SH-SY5Y (cell line): ENCODE data around the gene RCOR3.

Source experiments
- GATA2 ChIP-seq: IDR thresholded peaks from 2 replicates; pipeline ENCODE4 v1.6.1; 2011; ENCODE audit warnings: mild to moderate bottlenecking, low read depth, low read length
- GATA3 ChIP-seq: IDR thresholded peaks from 2 replicates; pipeline ENCODE4 v1.6.1; 2011; ENCODE audit warnings: low read depth, mild to moderate bottlenecking, low read length, moderate library complexity

RCOR3 gene

DNA sequence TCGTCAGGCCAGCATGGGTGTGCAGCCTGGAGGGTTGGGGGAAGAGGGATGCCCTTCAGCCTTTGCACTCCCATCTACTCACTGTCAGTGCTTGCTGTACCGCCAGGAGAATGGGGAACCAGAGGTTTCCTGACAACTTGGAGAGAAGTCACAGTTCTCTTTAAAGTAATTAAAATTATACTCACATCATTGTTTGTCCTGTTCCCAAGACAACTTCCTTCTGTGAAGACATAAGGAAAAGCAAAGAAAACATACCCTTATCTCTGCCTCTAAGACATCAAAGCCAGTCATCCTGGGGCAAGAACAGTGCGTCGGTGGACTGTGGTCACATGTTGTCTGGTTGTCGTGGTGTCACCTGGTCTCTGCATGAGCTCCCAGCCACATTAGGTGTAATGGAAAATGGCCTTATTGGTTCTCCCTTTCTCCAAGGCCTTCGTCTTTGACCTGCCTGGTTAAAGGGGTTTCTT lies 85.0 kb downstream of the RCOR3 start:
- TF ChIP-seq GATA2 (no peak), GATA3 (no peak)

DNA sequence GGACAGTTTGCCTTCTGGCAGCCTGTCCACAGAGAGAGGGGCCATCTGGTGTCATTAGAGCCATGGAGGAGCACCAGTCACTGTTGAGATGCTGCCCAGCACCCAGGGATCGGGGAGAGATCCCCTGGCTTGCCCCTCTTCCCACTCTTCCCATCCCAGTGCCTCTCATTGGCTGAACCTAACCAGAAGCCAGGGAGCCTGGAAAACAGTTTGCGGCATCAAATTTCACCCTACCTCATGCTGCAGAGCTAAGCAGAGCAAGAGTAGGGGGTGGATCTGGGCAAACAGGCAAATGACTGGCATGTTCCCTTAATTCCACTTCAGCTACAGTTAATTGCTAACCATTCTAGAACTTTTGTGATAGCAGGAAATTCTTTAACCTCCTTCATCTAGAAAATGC lies 86.6 kb downstream of the RCOR3 start:
- no peak for TF ChIP-seq GATA2
- no peak for TF ChIP-seq GATA3

DNA sequence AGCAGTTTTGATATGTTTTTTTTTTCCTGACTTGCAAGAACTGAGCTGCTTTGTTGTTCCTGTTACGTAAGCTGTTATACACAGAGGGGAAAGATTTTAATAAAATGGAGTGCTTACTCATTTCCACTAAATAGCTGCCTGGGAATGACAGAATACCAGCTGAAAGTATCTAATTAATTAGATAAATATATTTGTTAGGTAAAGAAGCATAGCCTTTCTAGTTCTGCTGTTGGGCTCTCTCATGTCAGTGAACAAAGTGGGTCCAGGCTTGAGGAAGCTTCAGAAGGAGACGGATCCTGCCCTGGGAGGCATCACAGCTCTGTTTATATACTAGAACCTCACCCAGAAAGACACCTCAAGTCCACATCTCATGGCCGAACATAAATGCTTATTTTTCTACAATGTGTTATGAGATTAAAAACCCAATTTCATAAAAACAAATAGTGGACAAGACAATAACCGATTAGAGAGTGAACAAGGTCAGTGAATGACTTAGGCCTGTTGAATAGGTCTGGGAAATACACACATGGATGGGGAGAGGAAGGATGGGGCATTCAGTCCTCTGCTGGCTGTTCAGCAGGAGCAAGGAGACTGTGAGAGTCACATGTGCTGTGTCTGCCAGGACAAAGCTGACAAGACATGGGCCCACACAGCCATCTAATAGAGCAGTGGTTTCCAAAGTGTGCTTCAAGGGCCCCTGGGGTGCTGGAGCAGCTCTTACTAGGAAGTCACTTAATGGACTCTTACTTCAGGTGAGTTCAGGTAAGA lies 88.1 kb downstream of the RCOR3 start:
- TF ChIP-seq GATA2 (no peak), GATA3 (no peak)

- TF ChIP-seq GATA3, result no peak
- TF ChIP-seq GATA2, result no peak
These were observed 89.4 kb downstream of the RCOR3 start for GRCh38 chr1:211348547-211348946.

GRCh38 chr1:211349741-211350140 lies 90.6 kb downstream of the RCOR3 start:
- TF ChIP-seq GATA2 (no peak), GATA3 (no peak)

DNA sequence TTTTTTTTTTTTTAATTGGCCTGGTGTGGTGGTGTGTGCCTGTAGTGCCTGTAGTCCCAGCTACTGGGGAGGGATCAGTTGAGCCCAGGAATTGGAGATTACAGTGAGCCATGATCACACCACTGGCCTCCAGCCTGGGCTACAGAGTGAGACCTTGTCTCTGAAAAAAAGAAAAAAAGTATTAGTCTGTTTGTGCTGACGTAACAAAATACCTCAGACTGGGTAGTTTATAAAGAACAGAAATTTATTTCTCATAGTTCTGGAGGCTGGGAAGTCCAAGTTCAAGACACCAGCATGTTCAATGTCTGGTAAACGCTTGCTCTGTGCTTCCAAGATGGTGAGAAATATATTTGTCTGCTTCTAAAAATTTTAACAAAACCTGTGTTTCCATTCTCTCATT lies 93.3 kb downstream of the RCOR3 start:
- TF ChIP-seq GATA2 (no peak), GATA3 (no peak)

GRCh38 chr1:211352985-211353515 lies 93.9 kb downstream of the RCOR3 start:
- no peak for TF ChIP-seq GATA2
- no peak for TF ChIP-seq GATA3

DNA sequence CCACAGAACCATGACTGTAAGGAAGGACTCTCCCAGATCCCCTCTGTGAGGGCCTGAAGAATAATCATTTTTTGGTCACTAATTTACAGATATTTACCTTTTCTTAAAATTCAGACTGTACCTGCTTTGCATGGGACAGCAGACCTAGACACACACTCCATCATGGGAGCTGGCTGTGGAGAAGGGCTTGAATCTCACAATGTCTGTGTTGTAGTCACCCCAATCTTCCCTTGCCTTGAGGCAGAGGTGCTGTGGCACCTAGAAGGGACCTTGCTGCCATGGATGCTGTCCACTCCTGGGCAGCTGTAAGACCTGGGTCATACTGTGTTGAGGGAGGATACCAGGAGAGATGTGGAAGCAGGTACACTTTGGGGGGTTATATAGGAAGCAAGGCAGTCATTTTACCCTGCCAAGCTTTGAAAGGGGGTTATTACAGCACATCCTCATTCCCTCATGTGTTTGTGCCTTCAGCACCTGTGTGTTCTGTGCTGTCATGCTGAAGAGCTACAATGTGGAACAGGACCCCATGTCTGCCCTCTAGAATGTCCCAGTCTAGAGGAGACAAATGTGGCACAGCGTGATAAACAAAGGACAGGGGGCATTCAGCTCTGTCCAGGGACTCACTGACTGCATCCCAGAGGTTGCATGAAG lies 94.5 kb downstream of the RCOR3 start:
- no peak for TF ChIP-seq GATA2
- TF ChIP-seq GATA3, result no peak

DNA sequence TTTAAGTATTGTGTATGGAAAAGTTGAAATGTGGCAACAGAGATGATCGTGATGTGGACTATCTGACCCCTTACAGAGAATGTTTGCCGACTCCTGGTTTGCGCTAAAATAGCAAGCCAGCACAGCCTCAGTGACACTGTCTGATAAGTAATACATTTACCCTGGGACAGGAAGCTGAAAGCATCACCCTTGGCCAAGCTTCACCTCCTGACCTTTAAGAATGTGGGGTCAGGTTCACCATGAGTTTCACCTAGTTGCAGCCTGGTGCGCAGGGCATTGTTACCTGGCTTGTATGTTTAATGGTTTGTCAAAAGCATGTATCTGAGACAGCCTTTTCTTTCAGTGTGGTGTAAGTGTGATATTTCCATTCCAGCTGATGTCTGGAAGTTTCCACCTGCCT lies 96.7 kb downstream of the RCOR3 start:
- no peak for TF ChIP-seq GATA3
- TF ChIP-seq GATA2, result no peak

- TF ChIP-seq GATA2, result no peak
- TF ChIP-seq GATA3, result no peak
These were observed 97.7 kb downstream of the RCOR3 start for GRCh38 chr1:211356723-211357407.

- no peak for TF ChIP-seq GATA2
These were observed 99.5 kb downstream of the RCOR3 start for GRCh38 chr1:211358685-211359084.

- no peak for TF ChIP-seq GATA2
- TF ChIP-seq GATA3, result no peak
These were observed 100.7 kb downstream of the RCOR3 start for GRCh38 chr1:211359876-211360275.

- TF ChIP-seq GATA2, result no peak
- TF ChIP-seq GATA3, result no peak
These were observed 102.0 kb downstream of the RCOR3 start for GRCh38 chr1:211361202-211361601.
